Hematopoietic multipotent progenitor cell treated with erythropoietin and hydrocortisone succinate and interleukin-3 and kit ligand, for 6 days (in vitro differentiated cells): Measurements from ENCODE around the gene DLX6.
A peak's percentile ranks its signal among the peaks of the same experiment; 100 is the strongest.

ENCODE experiments used
- DNase-seq: peaks from one replicate; pipeline ENCODE4 v3.0.0-alpha.2; 2015

Gene DLX6

DNA sequence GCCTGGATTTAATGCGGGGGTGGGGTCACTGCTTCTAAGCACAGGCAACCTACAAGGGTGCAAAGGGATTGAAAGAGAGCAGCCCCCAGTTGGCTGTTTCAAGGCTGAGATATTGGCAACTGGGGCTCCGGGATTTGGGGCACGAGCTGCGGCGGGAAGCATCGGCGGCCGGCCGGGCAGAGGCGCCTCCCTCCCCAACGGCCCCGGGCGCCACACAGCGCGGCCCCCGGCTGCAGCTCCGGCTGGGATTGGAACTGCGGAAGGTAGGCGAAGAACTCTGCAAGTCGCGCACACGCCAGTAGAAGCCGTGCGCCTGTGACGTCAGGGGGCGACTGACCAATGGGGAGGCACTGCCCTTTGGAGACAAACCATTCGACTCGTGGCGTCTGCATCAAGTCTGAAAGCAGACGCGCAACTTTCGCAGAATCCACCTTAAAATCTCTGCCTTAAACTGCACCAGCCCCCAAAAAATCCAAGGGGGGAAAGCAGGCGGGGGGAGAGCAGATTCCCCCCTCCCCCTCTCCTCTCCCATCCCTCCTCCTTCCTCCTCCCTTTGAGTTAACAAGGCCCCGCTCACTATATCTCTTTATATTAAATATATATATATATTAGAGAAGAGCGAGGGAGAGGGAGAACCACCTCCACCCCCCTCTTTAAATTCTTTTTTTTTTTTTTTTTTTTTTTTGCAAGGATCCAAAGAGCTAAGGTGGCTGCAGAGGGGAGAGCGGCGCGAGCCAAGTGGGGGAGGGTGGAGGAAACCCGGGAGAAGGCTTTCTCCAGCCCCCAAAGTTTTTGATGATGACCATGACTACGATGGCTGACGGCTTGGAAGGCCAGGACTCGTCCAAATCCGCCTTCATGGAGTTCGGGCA is at the start of gene DLX6:
Gene DLX6 (plus strand): TSS at position 371 of the 872 bp plus-strand sequence. CDS start 425 bp downstream, at position 796.
- DNase-seq: peak; percentile 13

DNA sequence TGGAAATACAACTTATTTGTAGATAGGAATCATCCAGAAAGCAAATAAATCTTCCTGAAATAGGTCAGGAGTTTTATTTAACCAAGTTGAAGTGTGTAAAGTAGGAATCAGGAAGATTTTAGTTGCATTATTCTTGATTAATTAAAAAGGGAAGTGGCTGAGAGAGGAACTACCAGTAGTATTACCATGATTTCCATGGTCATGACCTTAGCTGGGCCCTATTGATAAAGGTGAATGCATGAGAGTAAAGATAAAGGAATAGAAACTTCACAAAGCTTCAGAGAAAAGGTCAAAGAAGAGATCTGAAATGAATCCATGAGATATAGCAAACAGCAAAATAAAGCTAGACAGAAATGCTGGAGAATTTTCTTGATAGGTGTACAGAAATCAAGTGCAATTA is 46.2 kb upstream of the DLX6 start:
- DNase-seq: no peak

DNA sequence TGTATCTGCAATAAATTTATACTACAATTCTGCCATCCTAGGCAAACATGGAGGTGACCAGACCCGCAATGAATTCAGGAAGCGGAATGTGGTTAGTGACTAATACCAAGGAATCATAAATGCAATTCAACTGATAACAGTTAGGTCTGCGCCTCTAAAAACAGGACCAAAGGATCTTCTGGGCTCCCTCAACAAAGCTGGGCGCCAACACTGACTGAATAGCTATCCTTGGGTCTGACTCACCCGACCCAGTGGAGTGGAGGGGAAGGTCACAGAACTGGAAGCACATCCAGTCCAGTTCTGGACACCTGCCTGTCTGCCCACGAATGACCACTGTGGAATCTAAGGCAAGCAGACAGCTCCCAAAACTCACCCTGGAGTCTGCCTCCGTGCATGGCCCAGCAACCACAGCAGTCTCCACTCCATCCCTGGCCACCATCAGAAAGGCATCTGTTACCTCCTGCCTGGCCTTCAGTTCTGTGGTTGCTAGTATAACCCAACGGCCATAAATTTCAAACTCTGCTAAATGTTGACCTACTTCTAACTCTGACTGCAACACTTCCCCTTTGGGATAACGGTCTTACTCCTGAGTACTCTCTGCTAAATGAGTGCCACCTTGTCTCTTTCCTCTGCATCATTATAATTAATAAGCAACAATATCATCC is 43.0 kb upstream of the DLX6 start:
- peak; percentile 1 for DNase-seq

DNA sequence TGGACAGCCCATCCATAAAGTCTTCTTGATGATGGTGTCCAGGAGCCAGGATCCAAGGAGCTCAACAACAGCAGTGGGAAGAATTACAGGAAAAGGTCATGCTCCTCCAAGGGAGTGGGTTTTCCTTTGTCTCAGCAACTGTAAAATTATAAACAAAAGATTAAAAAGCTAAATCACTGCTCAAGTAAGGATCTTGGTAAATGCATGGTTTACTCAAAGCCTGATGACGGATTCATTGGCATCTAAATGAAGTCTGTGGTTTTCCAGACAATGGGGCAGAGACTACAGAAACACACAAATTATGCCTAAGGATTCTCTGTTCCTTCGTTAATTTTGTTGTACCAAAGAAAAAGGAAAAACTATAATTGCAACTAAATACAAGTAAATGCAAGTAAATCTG is 36.4 kb upstream of the DLX6 start:
- DNase-seq: no peak

DNA sequence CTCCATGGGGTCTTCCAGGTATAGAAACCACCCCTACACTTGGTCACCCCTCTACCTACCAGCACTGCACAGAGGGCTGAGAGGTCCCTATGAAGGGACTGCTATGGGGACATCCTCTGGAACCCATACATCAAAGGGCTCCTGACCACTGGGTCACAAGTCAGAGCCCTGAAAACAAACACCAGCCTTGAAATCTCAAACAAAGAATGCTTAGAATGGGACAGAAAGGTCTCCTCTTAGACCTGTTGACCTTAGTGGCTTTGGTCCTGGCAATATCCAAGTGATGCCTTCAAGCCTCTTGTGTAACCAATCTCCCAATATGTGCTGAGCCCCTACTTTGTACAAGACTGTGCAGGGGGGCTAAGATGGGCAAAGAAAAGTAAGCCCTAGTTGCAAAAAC is 34.6 kb upstream of the DLX6 start:
- no peak for DNase-seq

DNA sequence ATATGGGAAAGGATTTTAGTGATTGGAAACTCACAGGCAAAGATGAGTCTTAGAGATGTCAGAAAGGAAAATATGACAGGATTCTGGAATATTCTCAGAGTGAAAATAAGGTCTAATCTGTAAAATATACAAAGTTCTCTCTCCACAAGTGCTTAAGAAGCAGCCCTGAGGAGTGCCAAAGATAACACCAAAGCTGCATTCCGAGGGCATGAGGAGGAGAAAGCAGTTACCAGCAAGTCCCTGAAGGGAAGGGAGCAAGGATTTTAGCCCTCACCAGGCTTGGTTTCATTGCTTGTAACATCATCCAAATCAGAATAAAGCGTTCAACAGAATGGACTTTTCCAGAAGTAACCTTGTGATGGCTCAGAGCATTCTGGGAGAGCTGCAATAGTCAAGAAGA is 31.4 kb upstream of the DLX6 start:
- DNase-seq: no peak

DNA sequence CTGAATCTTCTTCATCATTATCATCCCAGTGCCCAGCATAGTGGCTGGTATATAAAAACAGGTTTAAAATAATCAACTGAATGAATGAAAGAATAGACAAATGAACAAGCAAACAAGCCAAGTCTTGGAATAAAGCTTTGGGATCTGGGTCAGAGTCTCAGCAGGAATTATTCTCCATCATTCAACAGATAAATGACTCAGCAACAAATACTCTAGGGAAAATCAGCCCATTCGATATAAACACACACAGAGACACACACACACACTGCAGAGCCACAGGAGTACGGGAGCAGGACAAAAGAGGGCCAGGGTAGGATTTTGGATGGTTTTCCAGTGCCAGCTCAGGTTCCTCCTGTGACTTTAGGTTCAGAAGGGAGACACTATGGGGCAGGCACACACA is 29.2 kb upstream of the DLX6 start:
- no peak for DNase-seq

DNA sequence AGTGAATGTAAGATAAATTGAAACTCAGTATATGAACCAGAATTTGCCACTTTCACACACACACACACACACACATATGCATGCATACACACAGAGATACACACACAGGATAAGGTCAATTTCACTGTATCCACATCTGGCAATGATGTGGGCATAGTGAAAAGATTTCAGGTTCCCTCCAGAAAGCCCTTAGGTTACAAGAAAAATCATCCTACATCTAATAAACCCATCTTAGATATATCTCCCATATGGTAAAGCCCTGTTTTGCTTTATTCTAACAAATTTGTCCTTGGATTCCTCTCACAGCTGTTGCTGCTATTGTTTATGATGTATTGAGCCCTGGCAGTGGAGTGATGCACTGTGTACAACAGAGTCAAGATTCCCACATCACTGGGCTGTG is 27.9 kb upstream of the DLX6 start:
- DNase-seq: no peak

DNA sequence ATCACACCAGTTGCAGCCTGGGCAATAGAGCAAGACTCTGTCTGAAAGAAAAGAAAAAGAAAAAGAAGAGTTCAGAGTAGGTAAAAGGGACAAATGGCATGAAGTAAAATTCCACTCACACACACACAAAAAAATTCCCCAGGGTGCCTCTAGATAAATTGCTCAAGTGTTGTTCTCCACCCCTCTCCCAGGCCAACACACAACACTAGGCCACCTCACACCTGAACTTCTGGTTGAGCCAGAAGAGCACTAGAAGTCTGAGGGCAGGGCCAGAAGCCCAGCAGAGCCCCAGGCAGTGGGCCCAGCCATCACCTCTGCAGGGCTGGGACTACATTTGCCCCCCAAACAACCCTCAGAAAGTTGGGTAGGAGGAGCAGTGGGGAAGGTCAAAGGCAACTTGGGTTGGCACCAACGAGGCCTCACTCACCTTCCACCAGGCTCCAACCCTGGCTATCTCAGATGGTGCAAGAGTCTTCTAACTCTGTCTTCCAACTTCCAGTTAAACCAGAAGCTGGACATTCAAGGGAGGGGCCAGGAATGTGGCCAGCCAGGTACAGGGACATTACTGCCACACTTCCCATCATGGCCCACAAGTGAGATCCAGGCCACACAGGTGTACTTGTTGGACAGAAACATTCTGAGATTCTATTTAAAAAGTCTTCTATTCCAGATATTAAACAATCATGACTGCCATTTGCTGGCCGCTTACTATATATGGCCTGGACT is 25.6 kb upstream of the DLX6 start:
- no peak for DNase-seq

DNA sequence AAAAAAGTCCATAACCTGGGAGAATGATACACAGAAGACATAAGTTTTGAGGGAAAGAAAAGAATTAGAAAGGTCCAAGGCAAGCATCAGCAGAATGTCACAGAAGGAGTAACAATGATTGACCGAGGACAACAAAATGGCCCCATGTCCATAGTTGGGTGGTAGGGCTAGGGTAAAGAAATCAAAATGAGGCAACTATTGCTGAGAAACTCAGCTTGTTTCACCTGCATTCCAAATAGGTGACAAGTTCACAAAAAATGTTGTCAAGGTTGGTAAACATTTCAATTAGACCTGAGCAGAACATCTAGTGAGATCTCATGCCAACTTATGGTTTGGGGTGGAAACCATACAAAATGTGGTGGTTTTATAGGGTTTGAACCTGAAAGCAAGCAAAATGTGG is 22.8 kb upstream of the DLX6 start:
- DNase-seq: no peak

DNA sequence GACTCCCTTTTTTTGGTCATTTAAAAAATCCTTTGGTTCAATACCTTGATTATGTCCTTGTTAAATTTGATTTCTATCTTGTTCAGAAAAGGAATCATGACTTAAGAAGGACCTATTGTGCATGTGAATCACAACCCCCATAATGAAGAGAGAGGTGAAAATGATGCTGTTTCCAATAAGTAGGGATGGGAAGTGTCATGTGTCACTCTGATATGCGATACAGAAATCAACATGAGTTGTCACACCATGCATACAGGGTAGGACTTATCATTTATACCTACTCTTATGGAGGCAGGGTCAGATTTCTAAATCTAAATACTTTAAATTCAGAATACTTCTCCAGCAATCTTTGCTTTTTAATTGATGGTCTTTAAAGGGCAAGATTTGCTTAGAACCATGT is 19.4 kb upstream of the DLX6 start:
- DNase-seq: no peak

DNA sequence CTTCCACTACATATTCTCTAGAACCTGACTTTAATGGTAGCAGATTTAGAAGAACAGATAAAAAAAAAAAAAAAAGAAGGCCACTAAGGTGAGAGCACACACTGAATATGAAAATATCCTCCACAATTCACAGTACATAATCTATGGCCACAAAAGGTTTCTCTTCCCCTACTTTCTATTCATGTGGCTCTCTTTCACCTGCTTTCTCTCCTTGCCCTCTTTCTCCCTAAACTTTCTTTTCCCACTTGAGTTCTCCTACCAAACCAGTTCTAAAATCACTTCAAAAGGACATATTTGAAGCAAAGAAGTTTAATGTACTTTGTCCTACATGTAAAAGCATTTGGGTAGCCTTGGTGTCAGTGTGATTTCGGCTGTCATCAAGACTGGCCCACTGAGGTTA is 18.5 kb upstream of the DLX6 start:
- no peak for DNase-seq

DNA sequence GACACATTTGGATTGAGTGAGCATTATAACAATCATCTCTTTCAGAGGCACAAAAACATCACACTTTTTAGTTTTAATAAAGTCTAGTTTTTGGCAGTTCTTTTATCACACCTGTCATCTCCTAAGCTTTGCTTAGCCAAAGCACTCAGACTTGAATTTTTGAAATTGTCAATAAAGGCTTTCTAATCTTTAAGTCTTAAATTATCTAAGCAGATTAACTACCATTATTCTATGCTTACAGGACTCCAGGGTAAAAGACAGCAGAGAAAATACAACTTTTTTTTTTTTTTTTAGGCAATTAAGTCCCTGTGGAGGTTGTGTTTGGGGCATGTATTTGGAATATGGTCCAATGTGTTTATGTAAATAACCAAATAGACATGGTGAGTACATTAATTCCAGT is 17.6 kb upstream of the DLX6 start:
- DNase-seq: no peak

DNA sequence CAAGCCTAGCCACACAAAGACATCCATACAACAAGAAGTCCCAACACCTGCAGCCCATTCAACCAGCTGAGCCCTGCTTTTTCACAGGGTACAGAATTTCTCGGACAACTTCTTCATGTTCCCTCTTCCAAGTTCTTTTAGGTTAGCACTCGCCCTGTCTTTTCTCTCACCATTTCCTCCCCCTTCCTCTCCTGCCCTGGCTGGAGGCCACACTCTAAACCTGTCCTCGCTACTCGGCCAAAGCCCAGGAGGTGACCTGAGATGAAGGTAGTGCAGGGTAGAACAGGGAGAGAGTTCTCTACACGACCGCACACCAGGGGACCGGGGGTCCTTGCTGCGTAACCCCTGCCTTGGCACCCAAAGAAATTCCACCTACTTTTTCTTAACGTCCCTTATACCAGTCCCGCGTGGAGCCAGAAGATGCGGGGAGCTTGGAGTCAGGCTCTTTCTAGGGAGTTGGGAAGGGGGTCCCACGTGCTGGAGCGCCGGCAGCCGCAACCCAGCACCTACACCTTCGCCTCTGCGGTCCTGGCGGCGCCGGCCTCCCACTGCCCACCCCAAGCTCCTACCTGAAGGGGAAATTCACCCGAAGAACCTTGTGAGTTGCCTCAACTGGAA is 16.0 kb upstream of the DLX6 start:
- DNase-seq: no peak

DNA sequence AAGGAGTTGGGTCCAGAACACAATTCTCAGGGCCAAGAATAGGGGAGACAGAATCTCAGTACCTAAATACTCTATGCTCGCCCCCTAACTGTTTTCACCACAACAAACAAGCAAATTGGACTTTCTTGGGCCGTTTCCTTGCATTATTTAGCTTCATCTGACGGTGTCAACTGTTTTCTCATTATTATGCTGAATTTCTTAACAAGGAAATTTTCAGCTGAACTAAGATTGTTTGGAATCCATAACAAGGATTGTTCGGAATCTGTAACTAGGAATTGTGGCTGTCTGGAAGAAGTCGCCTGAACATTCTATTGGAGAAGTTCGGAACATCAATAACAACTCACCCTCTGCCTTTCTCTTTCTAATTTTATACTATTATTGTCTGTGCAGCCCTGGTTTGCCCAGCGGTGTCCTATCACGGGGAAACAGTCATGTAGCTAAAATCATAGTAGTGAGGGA is 15.5 kb upstream of the DLX6 start:
- DNase-seq: no peak

DNA sequence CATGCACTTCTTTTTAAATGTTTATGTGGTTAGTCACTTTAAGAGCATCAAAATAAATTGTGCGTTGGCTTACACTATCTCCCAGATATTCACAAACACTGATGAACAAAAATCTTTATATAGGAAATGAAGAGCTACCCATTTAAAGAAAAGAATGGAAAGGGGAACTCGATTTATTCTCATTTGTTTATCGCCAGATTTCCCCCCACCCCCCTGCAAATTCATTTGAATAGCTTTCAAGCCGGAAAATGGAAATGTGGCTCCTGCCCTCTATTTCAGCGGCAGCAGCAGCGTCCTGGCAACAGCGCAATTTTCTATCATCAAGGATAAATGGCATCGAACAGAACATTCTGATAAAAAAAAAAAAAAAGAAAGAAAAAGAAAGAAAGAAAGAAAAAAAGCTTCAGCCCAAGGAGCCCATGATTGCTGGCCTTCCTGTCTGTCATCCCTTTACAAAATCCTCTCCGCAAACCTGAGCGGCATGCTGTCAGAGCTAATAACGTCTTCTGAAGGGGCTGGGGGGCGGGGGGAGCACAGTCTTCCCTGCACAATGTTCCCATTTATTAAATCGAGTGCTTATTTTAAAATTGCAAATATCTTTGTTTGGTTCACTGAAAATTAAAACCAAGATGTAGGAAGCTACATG is 13.7 kb upstream of the DLX6 start:
- DNase-seq: no peak

DNA sequence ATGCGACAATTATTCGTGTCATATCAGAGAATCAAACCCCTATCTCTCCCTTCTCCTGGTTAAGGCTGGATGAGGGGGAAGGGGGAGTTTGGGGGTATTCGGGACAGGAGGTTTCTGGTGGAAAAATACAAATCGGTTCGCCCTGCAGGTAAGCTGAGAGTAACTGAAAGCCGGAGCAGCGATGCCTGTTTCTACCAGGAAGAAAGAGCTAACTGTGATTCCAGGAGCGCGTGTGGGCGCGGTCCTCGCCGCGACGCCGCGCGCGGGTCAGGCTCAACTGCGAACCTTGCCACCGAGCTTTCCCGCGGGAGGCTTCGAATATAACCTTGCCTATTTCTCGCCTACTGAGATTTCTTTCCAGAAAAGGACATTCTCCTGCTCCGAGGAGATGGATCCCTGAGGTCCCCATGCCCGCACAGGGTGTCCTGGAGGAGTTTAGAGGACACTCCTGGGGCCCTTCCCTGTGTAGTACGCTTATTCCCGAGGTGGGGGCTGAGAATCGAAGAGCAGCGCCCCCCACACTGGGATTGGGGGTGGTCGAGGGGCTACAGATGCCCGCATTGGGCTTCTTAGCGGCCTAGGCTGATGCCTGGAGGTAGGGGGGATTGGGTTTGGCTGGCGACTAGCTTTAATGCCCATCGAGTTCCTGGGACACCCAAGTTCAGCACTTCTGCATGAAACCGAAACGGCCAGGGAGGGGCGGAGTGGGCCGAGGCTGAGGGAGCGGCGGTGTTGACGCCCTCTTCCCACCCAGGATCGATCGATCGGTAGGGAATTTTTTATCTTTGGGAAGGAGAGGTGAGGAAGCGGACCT is 13.0 kb upstream of the DLX6 start:
- DNase-seq: no peak

DNA sequence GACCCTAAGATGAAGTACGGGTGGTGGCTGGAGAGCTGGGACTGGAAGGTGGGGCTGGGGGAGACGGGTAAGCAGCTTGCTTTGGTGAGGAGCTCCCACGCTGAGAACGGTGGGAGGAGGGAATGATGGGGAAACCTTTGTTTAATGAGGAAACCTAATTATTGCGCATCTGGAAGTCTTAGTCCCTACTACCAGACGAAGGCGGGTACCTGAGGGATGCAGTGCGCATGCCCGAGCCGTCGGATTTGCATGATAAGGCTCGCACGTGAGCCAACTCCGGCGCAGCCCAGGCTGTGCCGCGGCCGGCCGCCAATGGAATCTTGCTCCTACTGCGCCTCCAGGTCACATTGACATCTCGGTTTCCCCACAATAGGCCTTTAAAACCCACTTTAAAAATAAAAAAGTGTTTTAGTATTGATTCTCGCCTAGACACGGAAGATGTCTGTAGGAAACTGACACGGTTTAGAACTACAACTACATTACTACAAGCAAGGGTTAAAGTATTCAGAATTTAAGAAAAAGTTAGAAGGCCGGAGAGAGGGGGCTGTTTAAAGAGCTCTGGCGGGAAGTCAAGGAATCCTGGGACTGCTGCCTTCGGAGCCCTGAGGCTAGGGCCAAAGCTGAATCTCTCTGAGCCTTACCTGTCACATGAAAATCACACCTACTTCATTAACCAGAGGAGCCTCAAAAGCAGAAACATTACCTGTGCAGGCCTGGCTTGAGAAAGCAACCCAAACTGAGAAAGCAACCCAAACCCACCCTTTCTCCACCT is 12.1 kb upstream of the DLX6 start:
- DNase-seq: no peak

DNA sequence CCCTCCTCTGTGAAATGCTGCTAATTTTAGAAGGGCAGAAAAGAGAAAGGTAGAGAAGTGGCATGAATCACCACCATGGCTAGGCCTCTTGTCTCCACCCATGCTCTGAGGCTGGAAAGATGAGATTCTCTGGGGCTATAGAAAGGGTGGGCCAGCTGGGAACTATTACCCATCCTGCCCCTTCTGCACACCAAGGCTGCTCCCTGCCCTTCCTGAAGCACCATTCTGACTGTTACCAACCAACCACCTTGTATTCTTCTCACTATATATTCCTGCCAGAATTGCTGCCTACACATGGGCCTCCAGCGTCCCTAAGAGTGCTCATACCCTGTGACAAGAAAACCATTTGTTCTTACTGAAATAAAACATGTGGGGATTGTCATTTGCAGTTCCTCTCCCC is 11.4 kb upstream of the DLX6 start:
- no peak for DNase-seq

DNA sequence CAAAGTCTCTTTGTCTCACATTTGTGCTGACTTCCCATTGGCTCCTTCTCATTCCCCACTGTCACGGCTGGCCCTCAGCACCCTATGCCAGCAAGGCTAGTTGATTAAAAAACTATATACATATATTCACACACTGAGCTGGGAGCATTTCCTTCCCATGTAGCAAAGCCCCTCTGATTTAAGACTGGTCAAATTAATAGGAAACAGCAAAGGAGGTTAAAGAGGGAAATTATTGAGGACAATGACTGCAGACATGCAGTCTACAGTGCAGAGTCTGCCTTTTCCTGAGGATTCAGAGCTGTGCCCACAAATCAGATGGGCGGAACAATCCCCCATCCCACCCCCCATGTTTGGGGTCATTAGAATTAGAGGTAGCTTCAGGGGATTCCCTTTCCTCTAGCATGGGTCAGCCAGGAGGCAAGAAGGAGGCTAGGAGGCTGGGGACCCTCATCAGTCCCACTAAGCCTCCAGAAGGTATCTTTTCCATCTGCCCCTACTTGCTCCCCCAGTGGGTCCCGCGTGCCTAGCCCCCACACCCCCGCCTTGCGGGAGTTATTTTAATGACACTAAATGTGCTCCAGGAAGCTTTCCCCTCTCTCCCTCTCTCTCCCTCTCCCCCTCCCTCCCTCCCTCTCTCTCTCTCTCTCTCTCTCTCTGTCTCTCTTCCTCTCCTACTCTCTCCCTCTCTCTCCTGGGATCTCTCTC is 9.8 kb upstream of the DLX6 start:
- DNase-seq: no peak
